PC-3 (cell line): ENCODE measurements around the gene PLXNA4. TPM values are rescaled to one million over a fixed set of nuclear protein-coding genes. Genes with fewer than 3 reads are reported as not detected.

ENCODE experiments used
- ATAC-seq: fragments of 200-7000 bp; cut with Tn5 transposase; 2 replicates; pipeline ENCODE4 v1.9.1; 2020; ENCODE audit warnings: mild to moderate bottlenecking, moderate library complexity
- BruUV-seq: library from RNA; stranded (reverse); fragments of 400-500 nt; replicated peaks from 2 replicates; lab custom pipeline; 2021; lab: Mats Ljungman, UMichigan
- CTCF ChIA-PET: fragments of 300-600 bp; sonication (Branson Sonifier 250); formaldehyde crosslinking; loops from one replicate; lab custom pipeline; 2022; ENCODE audit warnings: antibody characterized with exemption; lab: Charles Lee
- POLR2A ChIA-PET: fragments of 300-600 bp; sonication (Branson Sonifier 250); formaldehyde crosslinking; loops from one replicate; lab custom pipeline; 2022; ENCODE audit warnings: antibody characterized with exemption; ENCODE audit not compliant: unreplicated experiment; lab: Charles Lee
- DNase-seq: peaks from one replicate; pipeline ENCODE4 v3.0.0-alpha.2; 2015
- H2AFZ ChIP-seq: fragments of 300-600 bp; sonication (generic); 2 replicates; pipeline ENCODE4 v1.6.0; 2016; ENCODE audit warnings: antibody characterized with exemption, low read length
- H3F3A ChIP-seq: fragments of 300-600 bp; sonication (generic); one replicate; pipeline ENCODE4 v1.6.0; 2017; ENCODE audit warnings: antibody characterized with exemption, low read length, control low read depth, mild to moderate bottlenecking; ENCODE audit not compliant: unreplicated experiment
- H3K27ac ChIP-seq: fragments of 300-600 bp; sonication (generic); 2 replicates; pipeline ENCODE4 v1.5.1; 2016; ENCODE audit warnings: mild to moderate bottlenecking, low read length
- H3K27me3 ChIP-seq: fragments of 300-600 bp; sonication (generic); 2 replicates; pipeline ENCODE4 v1.6.1; 2016; ENCODE audit warnings: low read length, mixed read lengths
- H3K36me3 ChIP-seq: fragments of 300-600 bp; sonication (generic); 2 replicates; pipeline ENCODE4 v1.6.1; 2016; ENCODE audit warnings: low read depth, mixed run types, low read length, mixed read lengths
- H3K4me1 ChIP-seq: fragments of 300-600 bp; sonication (generic); 2 replicates; pipeline ENCODE4 v1.5.1; 2016; ENCODE audit warnings: low read length; ENCODE audit not compliant: insufficient read depth
- H3K4me2 ChIP-seq: fragments of 300-600 bp; sonication (generic); 2 replicates; pipeline ENCODE4 v1.6.0; 2016; ENCODE audit warnings: low read length
- H3K4me3 ChIP-seq: fragments of 300-600 bp; sonication (generic); 2 replicates; pipeline ENCODE4 v1.5.1; 2016; ENCODE audit warnings: mild to moderate bottlenecking, low read length, mixed read lengths
- H3K79me2 ChIP-seq: fragments of 300-600 bp; sonication (generic); 2 replicates; pipeline ENCODE4 v1.6.1; 2017; ENCODE audit warnings: low read length, mixed read lengths
- H3K9ac ChIP-seq: fragments of 300-600 bp; sonication (generic); 2 replicates; pipeline ENCODE4 v1.6.0; 2016; ENCODE audit warnings: mild to moderate bottlenecking, low read length
- H3K9me2 ChIP-seq: fragments of 300-600 bp; sonication (generic); replicated peaks from 2 replicates; pipeline ENCODE4 v1.6.1; 2016; ENCODE audit warnings: mixed run types, low read length, mixed read lengths
- H3K9me3 ChIP-seq: fragments of 300-600 bp; sonication (generic); 2 replicates; pipeline ENCODE4 v1.6.1; 2016; ENCODE audit warnings: low read length, mixed read lengths
- H4K20me1 ChIP-seq: fragments of 300-600 bp; sonication (generic); 2 replicates; pipeline ENCODE4 v1.6.1; 2016; ENCODE audit warnings: low read length, mixed read lengths
- CTCF ChIP-seq: fragments of 300-600 bp; sonication (generic); conservative IDR thresholded peaks from 2 replicates; pipeline ENCODE4 v1.5.1; 2017; ENCODE audit warnings: antibody characterized with exemption, low read depth, mild to moderate bottlenecking, low read length
- EZH2 ChIP-seq: fragments of 300-600 bp; sonication (generic); IDR thresholded peaks from one replicate; pipeline ENCODE4 v1.6.1; 2017; ENCODE audit warnings: antibody characterized with exemption, mild to moderate bottlenecking, low read length; ENCODE audit not compliant: unreplicated experiment
- EZH2phosphoT487 ChIP-seq: fragments of 300-600 bp; sonication (generic); IDR thresholded peaks from 2 replicates; pipeline ENCODE4 v1.6.1; 2018; ENCODE audit warnings: mild to moderate bottlenecking, antibody characterized with exemption, low read length, borderline replicate concordance
- intact Hi-C: fragments of 100-400 bp; cut with micrococcal nuclease; formaldehyde crosslinking; loops from 2 replicates; pipeline ENCODE4 v1.9.0; 2023
- total RNA-seq: library from RNA; depleted of rRNA; stranded (reverse); fragments of >200 nt; gene quantifications from 2 replicates; pipeline ENCODE4 v1.2.3, GENCODE V29; 2014

Gene PLXNA4
- total RNA-seq, 1 experiment from 2014 or later: 1.2 TPM

GRCh38 chr7:132337450-132338080, 238.7 kb downstream of the PLXNA4 start:
- Histone ChIP-seq H3K4me3 (no peak overlapping the region), H3K4me2 (no peak overlapping the region), H3K4me1 (peaks cover 9% of the 10 kb centered on the region; the same call in 1 of the 2 replicates), H4K20me1 (no peaks in the 10 kb centered on the region), H3K9me2 (no peaks in the 10 kb centered on the region), H3F3A (no peaks in the 10 kb centered on the region), H2AFZ (no peak overlapping the region), H3K9me3 (no peaks in the 10 kb centered on the region), H3K9ac (no peak overlapping the region), H3K79me2 (no peaks in the 10 kb centered on the region), H3K27me3 (no peaks in the 10 kb centered on the region), H3K36me3 (no peaks in the 10 kb centered on the region), H3K27ac (no peak overlapping the region)
- no TSS peak for BruUV-seq
- POLR2A ChIA-PET: no interaction called here
- DNase-seq (no peak), ATAC-seq (peak; percentile 28)
- CTCF ChIA-PET: no interaction called here
- intact Hi-C loops: no loop called here
- no peak for TF ChIP-seq CTCF
- TF ChIP-seq EZH2phosphoT487: no peak
- TF ChIP-seq EZH2: no peak

- Histone ChIP-seq H3K4me2 (no peak overlapping the region), H3K9me3 (no peaks in the 10 kb centered on the region), H3K9ac (no peak overlapping the region), H3F3A (no peaks in the 10 kb centered on the region), H3K4me3 (no peak overlapping the region), H2AFZ (no peak overlapping the region), H3K36me3 (no peaks in the 10 kb centered on the region), H4K20me1 (no peaks in the 10 kb centered on the region), H3K9me2 (no peaks in the 10 kb centered on the region), H3K27ac (no peak overlapping the region), H3K27me3 (no peaks in the 10 kb centered on the region), H3K4me1 (peaks cover 9% of the 10 kb centered on the region; the same call in 1 of the 2 replicates), H3K79me2 (no peaks in the 10 kb centered on the region)
- intact Hi-C loops: no loop called here
- DNase-seq (no peak), ATAC-seq (no peak; the same call in 1 of the 2 replicates)
- no TSS peak for BruUV-seq
- ChIA-PET POLR2A (interaction anchor here (0.7 kb wide), 1 partner anchor 464 kb away, joined by 3 read pairs; no protein-coding TSS in a partner anchor), CTCF (no interaction called here)
- no peak for TF ChIP-seq EZH2phosphoT487
- TF ChIP-seq CTCF: no peak
- TF ChIP-seq EZH2: no peak
Observed at GRCh38 chr7:132336797-132337196, 239.5 kb downstream of the PLXNA4 start.

GRCh38 chr7:132333301-132333700, 243.0 kb downstream of the PLXNA4 start:
- H3K27ac ChIP-seq: no peak overlapping the region
- H3K27me3 ChIP-seq: no peaks in the 10 kb centered on the region
- no peak overlapping the region for H2AFZ ChIP-seq
- no peaks in the 10 kb centered on the region for H3K9me2 ChIP-seq
- DNase-seq (peak; percentile 26), ATAC-seq (0 out of 2 replicates have a peak, but pooled peaks have one; percentile 12)
- no peaks in the 10 kb centered on the region for H3F3A ChIP-seq
- CTCF ChIA-PET: no interaction called here
- peaks cover 8% of the 10 kb centered on the region; the same call in 1 of the 2 replicates for H3K4me1 ChIP-seq
- no peak overlapping the region for H3K4me3 ChIP-seq
- H3K4me2 ChIP-seq: no peak overlapping the region
- POLR2A ChIA-PET: interaction anchor here (0.6 kb wide), 1 partner anchor 98 kb away, joined by 5 read pairs; no protein-coding TSS in a partner anchor
- no peaks in the 10 kb centered on the region for H3K36me3 ChIP-seq
- intact Hi-C loops: no loop called here
- no peak overlapping the region for H3K9ac ChIP-seq
- no peaks in the 10 kb centered on the region for H3K79me2 ChIP-seq
- no peaks in the 10 kb centered on the region for H3K9me3 ChIP-seq
- BruUV-seq: no TSS peak
- H4K20me1 ChIP-seq: no peaks in the 10 kb centered on the region
- TF ChIP-seq EZH2 (no peak), CTCF (no peak), EZH2phosphoT487 (no peak)
